IPS DF 6.9 (cell line): Measurements from ENCODE around the gene AATF.

Experiments used
- DNase-seq: peaks from one replicate; pipeline ENCODE4 v3.0.0-alpha.2; 2013; ENCODE audit warnings: low read depth, low spot score
- H3K27ac ChIP-seq: one replicate; pipeline ENCODE4 v1.5.1; 2013; ENCODE audit warnings: low read length, control low read depth
- H3K27me3 ChIP-seq: 2 replicates; pipeline ENCODE4 v1.6.1; 2013; ENCODE audit warnings: mild to moderate bottlenecking, low read length; ENCODE audit not compliant: control insufficient read depth, insufficient read depth
- H3K36me3 ChIP-seq: 2 replicates; pipeline ENCODE4 v1.6.1; 2013; ENCODE audit warnings: low read length; ENCODE audit not compliant: control insufficient read depth, insufficient read depth
- H3K4me1 ChIP-seq: 2 replicates; pipeline ENCODE4 v1.6.1; 2013; ENCODE audit warnings: low read length; ENCODE audit not compliant: control insufficient read depth, insufficient read depth
- H3K4me3 ChIP-seq: 2 replicates; pipeline ENCODE4 v1.5.1; 2013; ENCODE audit warnings: mild to moderate bottlenecking, low read length
- H3K9me3 ChIP-seq: 2 replicates; pipeline ENCODE4 v1.6.1; 2013; ENCODE audit warnings: low read length, inconsistent platforms; ENCODE audit not compliant: control insufficient read depth, insufficient read depth
- WGBS: extraction: QIAGEN DNeasy Blood & Tissue Kit; methylation state at CpG from one replicate; pipeline ENCODE4 v1.1.7; 2013; ENCODE audit warnings: mixed read lengths, missing lambda C conversion rate; ENCODE audit not compliant: insufficient read length, insufficient coverage; 5-methylcytosine and 5-hydroxymethylcytosine counted together

AATF gene

GRCh38 chr17:37025238-37025637, 76.5 kb downstream of the AATF start:
- WGBS: no CpG with 5 or more reads among the region's 8 CpGs
- no peak overlapping the region for H3K27ac ChIP-seq
- H3K36me3 ChIP-seq: no peaks in the 10 kb centered on the region
- no peak for DNase-seq
- no peaks in the 10 kb centered on the region for H3K4me1 ChIP-seq
- H3K27me3 ChIP-seq: no peaks in the 10 kb centered on the region
- no peaks in the 10 kb centered on the region for H3K9me3 ChIP-seq
- H3K4me3 ChIP-seq: no peak overlapping the region

GRCh38 chr17:37025847-37026530, 77.2 kb downstream of the AATF start:
- H3K36me3 ChIP-seq: no peaks in the 10 kb centered on the region
- H3K27me3 ChIP-seq: no peaks in the 10 kb centered on the region
- no CpG with 5 or more reads among the region's 2 CpGs for WGBS
- DNase-seq: no peak
- no peaks in the 10 kb centered on the region for H3K9me3 ChIP-seq
- no peaks in the 10 kb centered on the region for H3K4me1 ChIP-seq
- H3K27ac ChIP-seq: no peak overlapping the region
- no peak overlapping the region for H3K4me3 ChIP-seq

- Histone ChIP-seq H3K27me3 (no peaks in the 10 kb centered on the region), H3K4me1 (no peaks in the 10 kb centered on the region), H3K4me3 (no peak overlapping the region), H3K36me3 (no peaks in the 10 kb centered on the region), H3K27ac (no peak overlapping the region), H3K9me3 (no peaks in the 10 kb centered on the region)
- WGBS: no CpG with 5 or more reads among the region's 1 CpG
- DNase-seq: no peak
Observed at GRCh38 chr17:37026531-37026869, 77.7 kb downstream of the AATF start.

- WGBS: no CpG with 5 or more reads among the region's 4 CpGs
- Histone ChIP-seq H3K36me3 (no peaks in the 10 kb centered on the region; the same call in 1 of the 2 replicates), H3K4me3 (no peak overlapping the region), H3K27me3 (no peaks in the 10 kb centered on the region), H3K9me3 (no peaks in the 10 kb centered on the region), H3K4me1 (no peaks in the 10 kb centered on the region), H3K27ac (no peak overlapping the region)
- no peak for DNase-seq
Observed at GRCh38 chr17:37028040-37028439, 79.3 kb downstream of the AATF start.

GRCh38 chr17:37031493-37032083, 82.8 kb downstream of the AATF start:
- DNase-seq: no peak
- WGBS: no CpG with 5 or more reads among the region's 4 CpGs
- Histone ChIP-seq H3K27ac (no peak overlapping the region), H3K27me3 (no peaks in the 10 kb centered on the region), H3K4me1 (no peaks in the 10 kb centered on the region), H3K36me3 (no peaks in the 10 kb centered on the region; the same call in 1 of the 2 replicates), H3K4me3 (no peak overlapping the region), H3K9me3 (no peaks in the 10 kb centered on the region)

- DNase-seq: no peak
- Histone ChIP-seq H3K27ac (no peak overlapping the region), H3K4me1 (no peaks in the 10 kb centered on the region), H3K27me3 (no peaks in the 10 kb centered on the region), H3K9me3 (no peaks in the 10 kb centered on the region), H3K4me3 (no peak overlapping the region), H3K36me3 (no peaks in the 10 kb centered on the region)
- no CpG with 5 or more reads among the region's 5 CpGs for WGBS
Observed at GRCh38 chr17:37037590-37038155, 88.9 kb downstream of the AATF start.

- no peaks in the 10 kb centered on the region for H3K9me3 ChIP-seq
- no peak for DNase-seq
- H3K36me3 ChIP-seq: no peaks in the 10 kb centered on the region
- no peak overlapping the region for H3K4me3 ChIP-seq
- no peak overlapping the region for H3K27ac ChIP-seq
- WGBS: no CpG with 5 or more reads among the region's 6 CpGs
- H3K27me3 ChIP-seq: no peaks in the 10 kb centered on the region
- no peaks in the 10 kb centered on the region for H3K4me1 ChIP-seq
Observed at GRCh38 chr17:37039269-37039668, 90.5 kb downstream of the AATF start.

GRCh38 chr17:37041932-37042331, 93.2 kb downstream of the AATF start:
- Histone ChIP-seq H3K27me3 (no peaks in the 10 kb centered on the region), H3K4me3 (no peak overlapping the region), H3K9me3 (no peaks in the 10 kb centered on the region), H3K36me3 (no peaks in the 10 kb centered on the region), H3K4me1 (peaks cover 3% of the 10 kb centered on the region; the same call in 1 of the 2 replicates), H3K27ac (no peak overlapping the region)
- DNase-seq: no peak

- no peak for DNase-seq
- Histone ChIP-seq H3K27ac (no peak overlapping the region), H3K27me3 (no peaks in the 10 kb centered on the region), H3K4me1 (peaks cover 3% of the 10 kb centered on the region; the same call in 1 of the 2 replicates), H3K4me3 (no peak overlapping the region), H3K36me3 (no peaks in the 10 kb centered on the region), H3K9me3 (no peaks in the 10 kb centered on the region)
- WGBS: no CpG with 5 or more reads among the region's 3 CpGs
Observed at GRCh38 chr17:37043201-37043600, 94.4 kb downstream of the AATF start.

- no peak overlapping the region for H3K27ac ChIP-seq
- no peak for DNase-seq
- WGBS: no CpG with 5 or more reads among the region's 7 CpGs
- H3K4me3 ChIP-seq: no peak overlapping the region
- H3K27me3 ChIP-seq: no peaks in the 10 kb centered on the region
- H3K9me3 ChIP-seq: no peaks in the 10 kb centered on the region
- no peaks in the 10 kb centered on the region for H3K36me3 ChIP-seq
- peaks cover 3% of the 10 kb centered on the region; the same call in 1 of the 2 replicates for H3K4me1 ChIP-seq
Observed at GRCh38 chr17:37045351-37045922, 96.7 kb downstream of the AATF start.
